ENCODE data around the gene HELZ.

GRCh38 chr17:67107811-67108775 lies 136.9 kb downstream of the HELZ start:
- no peak for TF ChIP-seq YY1 (IDR thresholded peaks at IDR 0.05; ENCODE audit: insufficient read depth, insufficient read length)
- no peak for TF ChIP-seq SUZ12 (IDR thresholded peaks at IDR 0.05; ENCODE audit: extremely low read depth, insufficient read depth, insufficient read length)
- no peak for TF ChIP-seq ZNF274 (IDR thresholded peaks at IDR 0.05; ENCODE audit: low read depth, low read length)

Measured in NT2/D1 (cell line).